Endothelial cell of umbilical vein (primary cell): ENCODE results near the gene CBFB. TPM values are rescaled to one million over a fixed set of nuclear protein-coding genes. Genes with fewer than 3 reads are reported as not detected.

Source experiments
- BruUV-seq: library from RNA; stranded (reverse); fragments of 400-500 nt; replicated peaks from 2 replicates; lab custom pipeline; 2021; lab: Mats Ljungman, UMichigan
- CTCF ChIA-PET: fragments of 300-600, 350-600 bp; sonication (Branson Sonifier 250); formaldehyde crosslinking; loops from one replicate; lab custom pipeline; 2021; ENCODE audit warnings: antibody characterized with exemption, inconsistent platforms; lab: Charles Lee
- POLR2A ChIA-PET: fragments of 300-600, 350-600 bp; sonication (Branson Sonifier 250); formaldehyde crosslinking; loops from one replicate; lab custom pipeline; 2021; ENCODE audit warnings: antibody characterized with exemption, inconsistent platforms; lab: Charles Lee
- DNase-seq: peaks from one replicate; pipeline ENCODE4 v3.0.0-alpha.2; 2011; ENCODE audit warnings: low read depth, low spot score
- FAIRE-seq: peaks from 2 replicates; lab custom pipeline; 2011; peaks lifted over from hg19 to GRCh38; lab: Jason Lieb, UNC
- H2AFZ ChIP-seq: 2 replicates; pipeline ENCODE4 v1.6.0; 2012; ENCODE audit warnings: low read depth, low read length, control low read depth, inconsistent platforms
- H3K27ac ChIP-seq: 2 replicates; pipeline ENCODE4 v1.5.1; 2011; ENCODE audit warnings: low read depth, mild to moderate bottlenecking, control low read depth, low read length, moderate library complexity; ENCODE audit not compliant: insufficient read depth
- H3K27me3 ChIP-seq, 2 experiments: 2 replicates each; pipeline versions ENCODE4 v1.6.0 to v1.6.1; 2011; ENCODE audit warnings: low read length in 2 of 2, mixed read lengths in 1 of 2; ENCODE audit not compliant: control insufficient read depth in 2 of 2, insufficient read depth in 2 of 2
- H3K36me3 ChIP-seq, 2 experiments: 2 replicates in 1 of 2; 3 replicates in 1 of 2; pipeline ENCODE4 v1.5.1; 2011; ENCODE audit warnings: low read length in 2 of 2, mild to moderate bottlenecking in 1 of 2, moderate library complexity in 1 of 2; ENCODE audit not compliant: control insufficient read depth in 2 of 2, insufficient read depth in 2 of 2; ENCODE audit errors: extremely low read depth in 1 of 2
- H3K4me1 ChIP-seq: 3 replicates; pipeline ENCODE4 v1.5.1; 2011; ENCODE audit warnings: mild to moderate bottlenecking, low read length; ENCODE audit not compliant: control insufficient read depth, insufficient read depth; ENCODE audit errors: extremely low read depth
- H3K4me2 ChIP-seq: 2 replicates; pipeline ENCODE4 v1.6.1; 2011; ENCODE audit warnings: low read length, control low read depth, mixed read lengths; ENCODE audit not compliant: insufficient read depth
- H3K4me3 ChIP-seq, 3 experiments: fragments of 200-600 bp in 1 of 3; sonication (generic), shearing (Covaris generic) in 1 of 3; replicated peaks in 1 of 3; 2 replicates each; pipeline ENCODE4 v1.5.1; 2011 to 2016; ENCODE audit warnings: control low read depth in 3 of 3, low read length in 3 of 3, mild to moderate bottlenecking in 2 of 3, inconsistent platforms in 1 of 3, low read depth in 1 of 3, moderate library complexity in 1 of 3; ENCODE audit not compliant: insufficient read depth in 1 of 3
- H3K79me2 ChIP-seq: 2 replicates; pipeline ENCODE4 v1.6.0; 2012; ENCODE audit warnings: low read length, inconsistent platforms; ENCODE audit not compliant: control insufficient read depth, insufficient read depth
- H3K9ac ChIP-seq: replicated peaks from 2 replicates; pipeline ENCODE3; 2011; ENCODE audit warnings: low read length, control low read depth; ENCODE audit not compliant: insufficient read depth; ENCODE audit errors: extremely low read depth
- H3K9me1 ChIP-seq: replicated peaks from 3 replicates; pipeline ENCODE4 v1.6.0; 2011; ENCODE audit warnings: mild to moderate bottlenecking, low read length; ENCODE audit not compliant: control insufficient read depth, insufficient read depth; ENCODE audit errors: extremely low read depth
- H3K9me3 ChIP-seq: replicated peaks from 2 replicates; pipeline ENCODE4 v1.5.1; 2012; ENCODE audit warnings: low read length, inconsistent platforms; ENCODE audit not compliant: control insufficient read depth, insufficient read depth
- H4K20me1 ChIP-seq: replicated peaks from 2 replicates; pipeline ENCODE3; 2011; ENCODE audit warnings: mild to moderate bottlenecking, low read length; ENCODE audit not compliant: control insufficient read depth, insufficient read depth; ENCODE audit errors: extremely low read depth
- CTCF ChIP-seq, 2 donors: IDR thresholded peaks; 1 replicate in 1 of 2; 2 replicates in 1 of 2; pipeline ENCODE4 v1.5.1; 2011; ENCODE audit warnings: low read length in 2 of 2, mild to moderate bottlenecking in 2 of 2, moderate library complexity in 2 of 2, control low read depth in 1 of 2, inconsistent platforms in 1 of 2, low read depth in 1 of 2; ENCODE audit not compliant: insufficient read depth in 1 of 2; ENCODE audit errors: extremely low read depth in 1 of 2
- MAX ChIP-seq: IDR thresholded peaks from 2 replicates; pipeline ENCODE4 v1.6.1; 2011; ENCODE audit not compliant: insufficient read depth, insufficient read length
- POLR2AphosphoS5 ChIP-seq: IDR thresholded peaks from 2 replicates; pipeline ENCODE4 v1.6.1; 2012; ENCODE audit warnings: low read depth, mild to moderate bottlenecking, control low read depth, low read length, moderate library complexity; ENCODE audit not compliant: insufficient read depth
- dilution Hi-C: fragments of 300-500 bp; cut with MboI; formaldehyde crosslinking; loops from one replicate; pipeline ENCODE4 v1.15.0; 2019; ENCODE audit warnings: low sequenced_read_pairs; ENCODE audit not compliant: extremely low pct_ligation_motif_present
- intact Hi-C: fragments of 100-400 bp; cut with micrococcal nuclease; formaldehyde crosslinking; loops from one replicate; pipeline ENCODE4 v1.10.0; 2022
- polyA plus RNA-seq, 4 experiments: library from polyadenylated mRNA; depleted of rRNA in 3 of 4; stranded (reverse) in 3 of 4; unstranded in 1 of 4; fragments of >200 nt; gene quantifications; 2 replicates each; pipeline versions ENCODE4 v1.2.1 to v1.2.3, GENCODE V29; 2011 to 2012; ENCODE audit warnings: missing spikeins in 1 of 4
- total RNA-seq: library from RNA; stranded (reverse); gene quantifications from 2 replicates; pipeline ENCODE4 v1.2.3, GENCODE V29; 2021

The CBFB gene
- total and polyA plus RNA-seq, 2 donors (not counting 3 experiments of a cell fraction or from before 2014, with no cell fraction given): 27.8 to 103 TPM

DNA sequence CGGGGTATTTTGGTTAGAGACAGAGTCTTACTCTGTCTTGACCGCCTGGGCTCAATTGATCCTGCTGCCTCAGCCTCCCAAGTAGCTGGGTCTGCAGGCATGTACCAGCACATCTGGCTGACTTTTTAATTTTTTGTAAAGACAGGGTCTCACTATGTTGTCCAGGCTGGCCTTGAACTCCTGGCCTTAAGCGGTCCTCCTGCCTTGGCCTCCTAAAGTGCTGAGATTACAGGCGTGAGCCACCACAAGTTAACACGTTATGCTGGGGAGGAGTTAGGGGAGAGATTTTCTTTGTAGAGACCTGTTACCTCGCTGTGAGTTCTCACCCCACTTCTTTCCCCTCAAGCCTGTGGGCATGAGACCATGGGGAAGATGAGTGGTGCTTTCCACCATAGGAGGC is 42.4 kb upstream of the CBFB start:
- intact Hi-C loops: no loop called here

More for the DNA sequence above, 42.4 kb upstream of the CBFB start:
- no peak for FAIRE-seq
- Histone ChIP-seq H3K4me3 (no peak overlapping the region), H3K36me3 (no peaks in the 10 kb centered on the region), H3K9me3 (no peaks in the 10 kb centered on the region), H4K20me1 (no peaks in the 10 kb centered on the region), H3K27me3 (no peaks in the 10 kb centered on the region), H3K79me2 (no peaks in the 10 kb centered on the region), H3K27ac (no peak overlapping the region), H3K9me1 (no peaks in the 10 kb centered on the region), H2AFZ (no peak overlapping the region), H3K4me2 (no peak overlapping the region), H3K4me1 (no peaks in the 10 kb centered on the region), H3K9ac (no peak overlapping the region)
- no peak for DNase-seq
- no TSS peak for BruUV-seq
- TF ChIP-seq MAX (no peak), POLR2AphosphoS5 (no peak), CTCF (IDR thresholded peaks at IDR 0.05; ENCODE audit: extremely low read depth in 1 of 2, insufficient read depth in 1 of 2, low read depth in 1 of 2, low read length in 2 of 2) (no peak)
- CTCF ChIA-PET: interaction anchor here (1.4 kb wide), 2 partner anchors 31 to 169 kb away, joined by 4 to 7 read pairs; no protein-coding TSS in a partner anchor
- POLR2A ChIA-PET: no interaction called here
- dilution Hi-C loops: no loop called here
